HG03378 (cell line): ENCODE data around the gene PWWP2B.

Experiments
- ATAC-seq: cut with Tn5 transposase; IDR thresholded peaks from one replicate; pipeline ENCODE4 v1.9.1; 2021; ENCODE audit warnings: mild to moderate bottlenecking, moderate library complexity; ENCODE audit not compliant: unreplicated experiment

Gene PWWP2B

GRCh38 chr10:132392811-132393694, 3.9 kb upstream of the PWWP2B start:
- ATAC-seq, result no peak

DNA sequence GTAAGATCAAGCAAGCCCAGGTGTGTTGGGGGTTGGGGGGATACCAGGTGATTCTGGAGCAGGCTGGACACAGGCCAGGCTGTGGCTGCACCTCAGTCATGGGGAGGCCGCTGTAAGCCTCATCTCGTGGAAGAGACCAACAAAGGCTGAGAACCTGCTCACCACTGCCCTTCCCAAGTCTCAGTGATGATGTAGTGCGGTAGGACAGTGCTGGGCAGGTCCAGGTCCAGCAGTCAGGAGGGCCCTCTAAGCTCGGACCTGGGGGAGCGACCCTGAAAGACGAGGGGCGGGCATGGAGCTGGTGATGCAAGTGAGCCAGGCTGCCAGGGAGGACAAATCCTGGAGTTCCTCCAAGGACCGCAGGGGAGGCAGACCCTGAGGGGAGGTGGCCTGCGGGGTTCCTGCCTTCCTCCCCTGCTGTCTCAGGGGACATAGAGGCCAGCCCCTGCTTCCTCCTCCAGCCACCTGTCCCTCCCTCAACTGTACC, 3.3 kb upstream of the PWWP2B start:
- no peak for ATAC-seq

GRCh38 chr10:132394201-132394811, 2.7 kb upstream of the PWWP2B start:
- no peak for ATAC-seq

- no peak for ATAC-seq
Measured at GRCh38 chr10:132394936-132395703, 1.9 kb upstream of the PWWP2B start.

GRCh38 chr10:132395704-132396493, 1.1 kb upstream of the PWWP2B start:
- no peak for ATAC-seq

DNA sequence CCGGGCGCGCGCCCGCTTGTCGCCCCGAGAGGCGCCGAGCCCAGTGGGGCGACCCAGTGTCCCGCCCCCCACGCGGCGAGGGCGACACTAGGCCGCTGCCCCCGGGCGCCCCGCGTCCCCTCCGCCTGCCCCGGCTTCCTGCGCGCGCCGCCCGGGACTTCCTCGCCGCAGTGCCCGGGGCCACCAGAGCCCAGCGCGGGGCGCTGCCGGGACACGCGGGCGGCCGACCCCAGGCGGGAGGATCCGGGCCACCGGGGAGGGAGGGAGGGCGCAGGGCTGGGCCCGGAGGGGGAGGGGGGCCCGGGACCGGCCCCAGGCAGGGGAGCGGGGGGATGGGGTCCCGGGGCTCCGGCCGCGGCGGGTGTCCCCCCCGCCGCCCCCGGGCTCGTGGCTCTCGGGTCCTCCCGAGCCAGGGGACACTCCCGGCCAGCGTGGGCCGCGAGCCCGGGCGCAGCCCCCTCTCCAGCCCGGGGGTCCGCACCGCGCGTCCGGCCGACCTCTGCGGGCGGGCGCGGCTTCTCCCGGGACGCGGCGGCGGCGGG, 435 bp upstream of the PWWP2B start:
- no peak for ATAC-seq

DNA sequence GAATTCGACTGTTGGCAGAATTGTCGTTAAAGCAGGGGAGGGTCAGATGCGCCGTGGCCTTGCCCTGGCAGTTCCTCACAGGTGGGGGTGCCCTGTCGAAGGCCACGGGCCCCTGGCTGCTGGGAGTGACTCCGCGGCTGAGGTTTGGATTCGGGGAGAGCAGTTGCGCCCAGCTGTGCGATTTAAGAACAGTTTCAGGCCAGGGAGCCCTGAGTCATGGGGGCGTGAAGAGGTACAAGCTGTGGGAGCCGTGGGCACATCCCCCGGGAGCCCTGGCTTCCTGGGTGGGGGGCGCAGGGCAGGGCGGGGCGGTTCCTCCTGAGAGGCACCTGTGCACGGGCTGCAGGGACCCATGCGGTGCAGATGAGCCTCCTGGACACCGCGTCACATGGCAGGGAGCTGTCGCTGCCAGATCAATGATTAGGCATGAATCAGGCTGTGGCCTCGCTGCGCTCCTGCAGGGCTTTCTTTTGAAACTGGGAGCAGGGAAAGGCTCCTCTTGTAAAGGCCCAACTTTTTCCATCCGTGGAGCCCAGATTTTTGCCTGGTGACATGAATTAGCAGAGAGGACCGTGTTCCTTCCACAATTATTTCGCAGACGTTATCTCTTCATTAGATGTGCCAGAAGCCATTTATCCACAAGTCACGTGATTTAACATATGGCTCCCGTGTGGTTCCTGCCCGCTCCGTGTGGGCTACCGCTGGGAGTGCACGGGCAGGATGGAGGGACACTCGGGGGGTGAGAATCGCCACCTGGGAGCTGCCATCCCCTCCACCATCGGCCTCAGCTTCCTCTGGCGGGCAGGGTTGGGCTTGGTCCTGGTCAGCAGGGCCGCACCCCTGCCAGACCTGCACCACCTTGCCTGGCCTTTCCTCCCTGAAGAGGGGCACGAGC, 918 bp downstream of the PWWP2B start:
- peak; percentile 35 for ATAC-seq

- no peak for ATAC-seq
Measured at GRCh38 chr10:132398566-132398991, 1.6 kb downstream of the PWWP2B start.

DNA sequence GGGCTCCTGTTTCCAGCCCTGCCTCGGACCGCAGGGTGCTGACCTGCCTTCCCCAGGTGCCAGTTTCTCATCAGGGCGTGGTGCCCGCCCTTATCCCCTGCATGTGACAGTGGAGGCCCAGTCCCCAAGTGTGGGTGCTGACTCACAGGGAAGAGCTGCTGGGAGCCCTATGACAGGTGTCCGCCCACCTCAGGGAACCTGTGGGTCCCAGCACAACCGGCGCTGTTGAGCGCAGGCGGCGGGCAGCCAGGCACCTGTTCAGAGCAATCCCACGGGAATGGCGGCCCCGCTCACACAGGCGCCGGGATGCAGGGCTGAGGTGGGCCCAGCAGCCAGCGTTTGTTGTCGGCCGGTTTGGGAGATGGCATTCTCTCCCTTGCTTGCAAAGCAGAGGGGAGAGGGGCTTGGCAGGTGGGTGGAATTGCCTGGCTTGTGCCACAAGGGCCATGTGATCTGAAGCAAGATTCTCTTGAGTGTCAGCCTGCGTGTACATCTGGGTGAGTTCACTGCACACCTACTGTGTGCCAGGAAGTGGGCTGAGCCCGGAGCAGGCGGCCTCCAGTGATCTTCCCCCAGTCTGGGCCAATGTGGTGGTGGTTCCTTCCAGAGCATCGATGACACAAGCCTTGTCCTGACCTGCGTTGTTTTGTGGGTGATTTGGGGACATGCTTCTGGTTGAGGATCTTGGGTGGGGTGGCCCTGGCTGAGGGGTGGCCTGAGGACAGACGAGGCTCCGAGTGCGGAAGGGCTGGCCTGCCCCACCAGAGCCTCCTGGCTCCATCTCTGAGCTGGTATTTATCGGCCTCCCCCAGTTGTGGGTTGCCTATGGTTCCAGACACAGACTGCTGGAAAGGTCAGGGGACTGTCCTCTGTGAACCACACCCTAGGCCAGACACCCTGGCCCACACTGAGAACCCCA, 2.4 kb downstream of the PWWP2B start:
- no peak for ATAC-seq

GRCh38 chr10:132400041-132400546, 3.1 kb downstream of the PWWP2B start:
- ATAC-seq, result no peak

DNA sequence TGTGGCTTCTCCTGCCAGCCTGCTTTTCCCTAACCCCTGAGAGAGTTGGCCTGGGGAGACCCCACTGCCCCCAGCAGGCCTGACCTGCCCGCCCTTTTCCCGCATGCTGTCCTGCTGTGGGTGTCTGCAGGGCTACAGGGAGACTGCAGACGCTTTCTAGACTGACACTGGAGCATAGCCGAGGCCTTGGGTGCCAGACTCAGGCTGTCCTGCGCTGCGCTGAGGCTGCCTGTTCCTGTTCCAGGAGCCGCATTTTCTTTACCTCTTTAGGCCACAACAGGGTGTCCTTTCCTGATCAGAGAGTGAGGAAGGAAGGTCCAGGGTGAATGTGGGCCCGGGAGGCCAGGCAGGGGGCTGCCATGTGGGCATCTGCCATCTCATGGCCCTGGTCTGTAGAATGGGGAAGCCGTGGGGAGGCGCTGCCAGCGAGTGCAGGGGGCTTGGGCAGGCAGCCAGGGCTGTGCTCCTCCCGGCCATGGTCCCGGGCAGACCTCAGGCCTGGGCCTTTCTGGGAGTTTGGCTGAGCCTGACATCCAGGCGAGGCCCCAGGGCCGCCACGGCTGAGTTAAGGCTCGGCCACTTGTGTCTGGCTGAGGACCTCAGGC, 3.6 kb downstream of the PWWP2B start:
- ATAC-seq, result no peak

GRCh38 chr10:132401401-132402118, 4.6 kb downstream of the PWWP2B start:
- ATAC-seq, result no peak

DNA sequence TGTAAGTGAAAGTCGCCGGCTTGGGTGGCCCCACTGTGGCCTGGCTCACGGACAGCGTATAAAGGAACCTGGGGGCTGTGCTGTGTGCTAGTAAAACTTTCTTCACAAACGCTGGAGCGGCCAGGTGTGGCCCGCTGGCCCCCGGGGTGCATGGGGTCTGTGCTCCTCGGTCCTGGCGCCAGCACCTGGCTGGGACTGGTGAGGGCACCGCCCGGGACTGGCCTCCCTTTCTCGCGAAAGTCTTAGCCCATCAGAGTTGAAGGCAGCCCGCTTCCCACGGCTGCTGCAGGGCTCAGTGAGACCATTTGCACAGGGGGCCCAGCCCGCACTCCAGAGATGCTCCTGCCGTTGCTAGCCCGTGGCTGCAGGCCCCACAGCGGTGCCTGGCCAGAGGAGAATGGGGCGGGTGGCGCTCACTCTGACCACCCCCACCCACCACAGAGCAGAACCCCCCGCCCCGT, 5.8 kb downstream of the PWWP2B start:
- ATAC-seq, result no peak

DNA sequence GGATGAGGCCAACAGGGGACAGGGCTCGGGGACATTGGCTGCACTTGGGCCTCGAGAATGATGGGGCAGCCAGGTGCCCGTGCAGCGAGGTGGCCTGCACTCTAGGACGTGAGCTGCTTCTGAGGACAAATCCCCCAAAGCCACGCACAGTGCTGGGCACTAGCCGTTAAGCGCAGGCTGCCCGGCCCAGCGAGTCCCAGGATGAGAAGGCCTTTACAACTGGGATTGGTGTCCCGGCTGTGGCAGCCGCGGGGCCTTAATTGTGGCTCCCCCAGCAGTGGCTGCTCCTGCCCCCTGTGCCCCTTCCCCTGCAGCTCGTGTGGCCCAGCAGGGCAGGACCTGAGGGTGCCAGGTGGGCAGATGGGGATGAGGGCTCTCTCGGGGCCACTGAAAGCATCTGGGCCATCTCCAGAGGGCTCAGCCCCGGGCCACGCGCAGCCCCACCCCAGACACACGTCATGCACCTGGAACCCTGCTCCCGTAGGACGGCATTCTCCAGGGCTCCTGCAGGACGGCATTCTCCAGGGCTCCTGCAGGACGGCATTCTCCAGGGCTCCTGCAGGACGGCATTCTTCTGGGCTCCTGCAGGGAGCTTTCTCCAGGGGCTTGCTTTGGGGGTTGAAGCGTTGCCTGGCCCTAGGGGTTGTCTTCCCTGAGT, 6.6 kb downstream of the PWWP2B start:
- no peak for ATAC-seq

DNA sequence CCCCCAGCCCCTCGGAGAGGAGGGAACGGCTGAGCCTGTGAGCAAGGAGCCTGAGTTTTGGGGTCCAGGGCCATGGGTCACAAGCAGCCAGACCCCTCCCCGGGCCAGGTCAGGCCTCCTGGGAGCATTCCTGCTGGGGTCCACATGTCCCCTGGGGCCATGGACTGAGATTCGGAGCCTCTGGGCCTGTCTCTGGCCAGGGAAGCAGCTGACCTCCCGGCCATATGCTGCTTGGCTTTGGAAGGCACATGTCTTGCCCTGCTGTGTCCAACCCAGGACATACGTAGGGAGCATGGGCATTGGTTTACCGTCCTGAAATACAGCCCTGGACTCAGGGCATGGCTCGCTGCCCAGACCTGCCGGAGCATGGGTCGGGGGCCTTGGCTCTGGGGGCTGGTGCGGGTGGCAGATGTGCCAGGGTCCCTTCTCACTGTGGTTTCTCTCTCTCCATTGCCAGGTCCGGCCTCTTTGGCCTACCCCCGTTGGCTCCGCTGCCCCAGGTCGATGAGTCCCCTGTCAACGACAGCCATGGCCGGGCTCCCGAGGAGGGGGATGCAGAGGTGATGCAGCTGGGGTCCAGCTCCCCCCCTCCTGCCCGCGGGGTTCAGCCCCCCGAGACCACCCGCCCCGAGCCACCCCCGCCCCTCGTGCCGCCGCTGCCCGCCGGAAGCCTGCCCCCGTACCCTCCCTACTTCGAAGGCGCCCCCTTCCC, 7.3 kb downstream of the PWWP2B start:
- ATAC-seq, result no peak
